ENCODE data around the gene ALDH2.
"Not testable (repeated sequence)": the region's sequence is repeated elsewhere in the genome, so short reads cannot be mapped to it uniquely, and the experiment has no call there.

ALDH2 gene

GRCh38 chr12:111828338-111828979 is 61.7 kb downstream of the ALDH2 start:
- no peak for DNase-seq

GRCh38 chr12:111829635-111830034 is 62.9 kb downstream of the ALDH2 start:
- DNase-seq, result not testable (repeated sequence)

- DNase-seq, result not testable (repeated sequence)
Observed at GRCh38 chr12:111834740-111835386, 68.1 kb downstream of the ALDH2 start.

- not testable (repeated sequence) for DNase-seq
Observed at GRCh38 chr12:111835531-111836181, 68.9 kb downstream of the ALDH2 start.

GRCh38 chr12:111838353-111838752 is 71.6 kb downstream of the ALDH2 start:
- no peak for DNase-seq

GRCh38 chr12:111840807-111841206 is 74.1 kb downstream of the ALDH2 start:
- DNase-seq, result no peak

- peak; percentile 60 for DNase-seq
Observed at GRCh38 chr12:111841236-111841749, 74.6 kb downstream of the ALDH2 start.

- DNase-seq, result peak; percentile 88
Observed at GRCh38 chr12:111841750-111842555, 75.2 kb downstream of the ALDH2 start, which contains the start of gene MAPKAPK5. TSS of gene MAPKAPK5 (plus strand) at chr12:111842228. CDS start at chr12:111842734, 506 bp downstream.

- DNase-seq, result no peak
Observed at GRCh38 chr12:111842556-111843396, 76.0 kb downstream of the ALDH2 start.

- no peak for DNase-seq
Observed at GRCh38 chr12:111846016-111846415, 79.3 kb downstream of the ALDH2 start.

GRCh38 chr12:111850526-111850925 is 83.8 kb downstream of the ALDH2 start:
- DNase-seq, result no peak

GRCh38 chr12:111858186-111858585 is 91.5 kb downstream of the ALDH2 start:
- DNase-seq, result no peak

GRCh38 chr12:111858778-111859177 is 92.0 kb downstream of the ALDH2 start:
- DNase-seq, result no peak

- DNase-seq, result no peak
Observed at GRCh38 chr12:111864913-111865312, 98.2 kb downstream of the ALDH2 start.

Measured in KG1 (cell line).